Ovary (tissue), 3 donors: ENCODE data around the gene CBLN3.

ENCODE experiments used
- CTCF ChIP-seq, 3 donors: fragments of 450-650 bp in 2 of 3; fragments of 200-600 bp in 1 of 3; IDR thresholded peaks; one replicate each; pipeline versions ENCODE4 v1.5.1 to v1.8.0; 2016 to 2022; ENCODE audit warnings: antibody characterized with exemption in 3 of 3, mild to moderate bottlenecking in 1 of 3
- EP300 ChIP-seq: sonication (generic); formaldehyde crosslinking; IDR thresholded peaks from one replicate; pipeline ENCODE4 v1.6.1; 2017; ENCODE audit warnings: antibody characterized with exemption
- POLR2A ChIP-seq: fragments of 450-650 bp; IDR thresholded peaks from one replicate; pipeline ENCODE4 v1.6.1; 2017; ENCODE audit warnings: antibody characterized with exemption, mild to moderate bottlenecking, moderate library complexity
- donor health status: DM: no; HTN: no; CAD: no.

- TF ChIP-seq EP300 (no peak), POLR2A (no peak), CTCF (IDR thresholded peaks at IDR 0.05) (no peak)
Observed at GRCh38 chr14:24387009-24387345, 42.5 kb downstream of the CBLN3 start.
